Stomach (tissue), 9 donors: ENCODE results near the gene DLGAP1. TPM values are rescaled to one million over a fixed set of nuclear protein-coding genes. Genes with fewer than 3 reads are reported as not detected.

Experiments
- DNase-seq, 2 donors: peaks; one replicate each; pipeline versions ENCODE4 v3.0.0 to v3.0.0-alpha.2; 2013 to 2019
- H3K27ac ChIP-seq, 5 donors: fragments of 200-600 bp in 4 of 5; sonication (generic) in 4 of 5; one replicate each; pipeline ENCODE4 v1.5.1; 2013 to 2019; ENCODE audit warnings: mild to moderate bottlenecking in 1 of 5, moderate library complexity in 1 of 5
- H3K27me3 ChIP-seq, 3 donors: fragments of 200-600 bp; sonication (generic); one replicate each; pipeline ENCODE4 v1.5.1; 2017 to 2019; ENCODE audit warnings: mixed run types in 1 of 3
- H3K36me3 ChIP-seq, 4 donors: fragments of 200-600 bp; sonication (generic); 1 replicate in 3 of 4; 2 replicates in 1 of 4; pipeline ENCODE4 v1.5.1; 2016 to 2019
- H3K4me1 ChIP-seq, 4 donors: fragments of 200-600 bp; sonication (generic); one replicate each; pipeline ENCODE4 v1.5.1; 2016 to 2019
- H3K4me3 ChIP-seq, 4 donors: fragments of 200-600 bp; sonication (generic) in 3 of 4; one replicate each; pipeline ENCODE4 v1.5.1; 2016 to 2019; ENCODE audit warnings: mild to moderate bottlenecking in 1 of 4
- H3K9me3 ChIP-seq, 4 donors: fragments of 200-600 bp; sonication (generic); one replicate each; pipeline ENCODE4 v1.5.1; 2016 to 2019
- CTCF ChIP-seq, 7 experiments: fragments of 450-650 bp in 4 of 7; fragments of 200-600 bp in 3 of 7; sonication (generic) in 3 of 7; IDR thresholded peaks; one replicate each; pipeline ENCODE4 v1.5.1; 2016 to 2019; ENCODE audit warnings: antibody characterized with exemption in 7 of 7, control low read depth in 2 of 7, mild to moderate bottlenecking in 1 of 7
- EP300 ChIP-seq: sonication (generic); formaldehyde crosslinking; IDR thresholded peaks from one replicate; pipeline ENCODE4 v1.6.1; 2017; ENCODE audit warnings: antibody characterized with exemption
- POLR2A ChIP-seq, 4 donors: fragments of 450-650 bp; IDR thresholded peaks; one replicate each; pipeline ENCODE4 v1.6.1; 2016; ENCODE audit warnings: antibody characterized with exemption in 4 of 4, control low read depth in 2 of 4, mild to moderate bottlenecking in 1 of 4, moderate library complexity in 1 of 4
- POLR2AphosphoS5 ChIP-seq, 3 donors: sonication (generic); formaldehyde crosslinking; IDR thresholded peaks; one replicate each; pipeline ENCODE4 v1.6.1; 2016; ENCODE audit warnings: antibody characterized with exemption in 3 of 3
- WGBS, 5 donors: extraction: QIAGEN DNeasy Blood & Tissue Kit in 3 of 5; methylation state at CpG; one replicate each; pipeline versions ENCODE4 v1.1.5 to v1.1.7; 2013 to 2018; 5-methylcytosine and 5-hydroxymethylcytosine counted together
- intact Hi-C: fragments of 100-400 bp; cut with DNase I; formaldehyde crosslinking; loops from one replicate; pipeline ENCODE4 v1.15.1; 2023; ENCODE audit warnings: low total_unique reads
- polyA plus RNA-seq, 3 donors: library from polyadenylated mRNA; stranded (reverse); fragments of 200-250 nt; gene quantifications; one replicate each; pipeline ENCODE4 v1.2.3, GENCODE V29; 2013
- total RNA-seq, 5 donors: library from RNA; depleted of rRNA; stranded (reverse); fragments of >200 nt; gene quantifications; one replicate each; pipeline versions ENCODE4 v1.1.0 to v1.2.3, GENCODE V29; 2014 to 2016
- donor health status: healthy with polysubstance abuse.
- donor health status: Bipolar disorder and iron deficiency.
- donor health status: healthy.

DLGAP1 gene
- total and polyA plus RNA-seq, 8 donors, result 0.06 to 7.0 (median 1.3) TPM; not detected in 1

GRCh38 chr18:3616744-3617143, 838.4 kb downstream of the DLGAP1 start:
- no peak for DNase-seq
- no peak overlapping the region for H3K4me3 ChIP-seq
- H3K4me1 ChIP-seq, result peaks cover 0 to 12% (median 9%) of the 10 kb centered on the region in 4 donors
- 81 to 97% (median 95%) methylated on average over 3 of the region's 3 CpGs for WGBS, 5 donors
- no peaks in the 10 kb centered on the region for H3K36me3 ChIP-seq
- H3K27ac ChIP-seq, result peak overlapping the region in 2 of 5 donors; percentile 82 to 90
- no peaks in the 10 kb centered on the region for H3K9me3 ChIP-seq
- intact Hi-C loops, result loop anchor here (10.0 kb wide), 1 partner anchor 48 kb away; no protein-coding TSS in a partner anchor
- H3K27me3 ChIP-seq, result no peaks in the 10 kb centered on the region
- no peak for TF ChIP-seq EP300
- TF ChIP-seq CTCF (IDR thresholded peaks at IDR 0.05), result no peak
- TF ChIP-seq POLR2AphosphoS5 (IDR thresholded peaks at IDR 0.05), result no peak
- no peak for TF ChIP-seq POLR2A (IDR thresholded peaks at IDR 0.05)

- Histone ChIP-seq H3K27me3 (no peaks in the 10 kb centered on the region), H3K4me3 (no peak overlapping the region), H3K4me1 (peaks cover 0 to 8% (median 6%) of the 10 kb centered on the region in 4 donors), H3K27ac (no peak overlapping the region), H3K36me3 (no peaks in the 10 kb centered on the region), H3K9me3 (no peaks in the 10 kb centered on the region)
- no peak for DNase-seq
- WGBS, 5 donors, result 82 to 89% (median 87%) methylated on average over 6 of the region's 6 CpGs
- intact Hi-C loops, result loop anchor here (10.0 kb wide), 1 partner anchor 49 kb away; no protein-coding TSS in a partner anchor
- TF ChIP-seq EP300 (no peak), CTCF (IDR thresholded peaks at IDR 0.05) (no peak), POLR2AphosphoS5 (IDR thresholded peaks at IDR 0.05) (no peak), POLR2A (IDR thresholded peaks at IDR 0.05) (no peak)
Measured at GRCh38 chr18:3616142-3616541, 839.0 kb downstream of the DLGAP1 start.

GRCh38 chr18:3615374-3615985, 839.6 kb downstream of the DLGAP1 start:
- intact Hi-C loops, result loop anchor here (10.0 kb wide), 1 partner anchor 49 kb away; no protein-coding TSS in a partner anchor
- TF ChIP-seq EP300 (no peak), CTCF (IDR thresholded peaks at IDR 0.05) (no peak), POLR2A (IDR thresholded peaks at IDR 0.05) (no peak), POLR2AphosphoS5 (IDR thresholded peaks at IDR 0.05) (no peak)
- H3K36me3 ChIP-seq, result no peaks in the 10 kb centered on the region
- DNase-seq, result no peak
- H3K4me3 ChIP-seq, result no peak overlapping the region
- H3K27ac ChIP-seq, result no peak overlapping the region
- peaks cover 0 to 8% (median 2%) of the 10 kb centered on the region in 4 donors for H3K4me1 ChIP-seq
- no peaks in the 10 kb centered on the region for H3K27me3 ChIP-seq
- H3K9me3 ChIP-seq, result no peaks in the 10 kb centered on the region
- WGBS, 5 donors, result 49 to 63% (median 50%) methylated on average over 4 of the region's 4 CpGs

- H3K4me3 ChIP-seq, result no peak overlapping the region
- WGBS, 5 donors, result 74 to 82% (median 81%) methylated on average over 5 of the region's 5 CpGs
- no peaks in the 10 kb centered on the region for H3K27me3 ChIP-seq
- no peak overlapping the region for H3K27ac ChIP-seq
- H3K9me3 ChIP-seq, result no peaks in the 10 kb centered on the region
- peaks cover 0 to under 1% (median 0%) of the 10 kb centered on the region in 4 donors for H3K4me1 ChIP-seq
- TF ChIP-seq CTCF (IDR thresholded peaks at IDR 0.05) (no peak), POLR2AphosphoS5 (IDR thresholded peaks at IDR 0.05) (no peak), POLR2A (IDR thresholded peaks at IDR 0.05) (no peak), EP300 (no peak)
- DNase-seq, result no peak
- intact Hi-C loops, result loop anchor here (10.0 kb wide), 1 partner anchor 52 kb away; no protein-coding TSS in a partner anchor
- no peaks in the 10 kb centered on the region for H3K36me3 ChIP-seq
Measured at GRCh38 chr18:3612315-3612714, 842.8 kb downstream of the DLGAP1 start.
